Ovary (tissue), 3 donors: ENCODE data around the gene TMEM184A.

Source experiments
- EP300 ChIP-seq: sonication (generic); formaldehyde crosslinking; IDR thresholded peaks from one replicate; pipeline ENCODE4 v1.6.1; 2017; ENCODE audit warnings: antibody characterized with exemption
- POLR2A ChIP-seq: fragments of 450-650 bp; IDR thresholded peaks from one replicate; pipeline ENCODE4 v1.6.1; 2017; ENCODE audit warnings: antibody characterized with exemption, mild to moderate bottlenecking, moderate library complexity
- TF ChIP-seq, protein P1 (sequence below), 3 donors: fragments of 450-650 bp in 2 of 3; fragments of 200-600 bp in 1 of 3; IDR thresholded peaks; one replicate each; pipeline versions ENCODE4 v1.5.1 to v1.8.0; 2016 to 2022; ENCODE audit warnings: antibody characterized with exemption in 3 of 3, mild to moderate bottlenecking in 1 of 3
- donor health status: DM: no; HTN: no; CAD: no.

GRCh38 chr7:1597791-1598190 is 41.8 kb upstream of the TMEM184A start:
- TF ChIP-seq POLR2A (no peak), EP300 (no peak)
- TF ChIP-seq, protein P1, sequence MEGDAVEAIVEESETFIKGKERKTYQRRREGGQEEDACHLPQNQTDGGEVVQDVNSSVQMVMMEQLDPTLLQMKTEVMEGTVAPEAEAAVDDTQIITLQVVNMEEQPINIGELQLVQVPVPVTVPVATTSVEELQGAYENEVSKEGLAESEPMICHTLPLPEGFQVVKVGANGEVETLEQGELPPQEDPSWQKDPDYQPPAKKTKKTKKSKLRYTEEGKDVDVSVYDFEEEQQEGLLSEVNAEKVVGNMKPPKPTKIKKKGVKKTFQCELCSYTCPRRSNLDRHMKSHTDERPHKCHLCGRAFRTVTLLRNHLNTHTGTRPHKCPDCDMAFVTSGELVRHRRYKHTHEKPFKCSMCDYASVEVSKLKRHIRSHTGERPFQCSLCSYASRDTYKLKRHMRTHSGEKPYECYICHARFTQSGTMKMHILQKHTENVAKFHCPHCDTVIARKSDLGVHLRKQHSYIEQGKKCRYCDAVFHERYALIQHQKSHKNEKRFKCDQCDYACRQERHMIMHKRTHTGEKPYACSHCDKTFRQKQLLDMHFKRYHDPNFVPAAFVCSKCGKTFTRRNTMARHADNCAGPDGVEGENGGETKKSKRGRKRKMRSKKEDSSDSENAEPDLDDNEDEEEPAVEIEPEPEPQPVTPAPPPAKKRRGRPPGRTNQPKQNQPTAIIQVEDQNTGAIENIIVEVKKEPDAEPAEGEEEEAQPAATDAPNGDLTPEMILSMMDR (IDR thresholded peaks at IDR 0.05) = no peak
